GM19239 (cell line): ENCODE results near the gene GDF10.

ENCODE experiments used
- DNase-seq: peaks from one replicate; pipeline ENCODE4 v3.0.0; 2011; ENCODE audit warnings: low spot score; ENCODE audit not compliant: insufficient read length
- FAIRE-seq: peaks from 2 replicates; lab custom pipeline; 2011; peaks lifted over from hg19 to GRCh38; lab: Jason Lieb, UNC

The GDF10 gene, protein sequence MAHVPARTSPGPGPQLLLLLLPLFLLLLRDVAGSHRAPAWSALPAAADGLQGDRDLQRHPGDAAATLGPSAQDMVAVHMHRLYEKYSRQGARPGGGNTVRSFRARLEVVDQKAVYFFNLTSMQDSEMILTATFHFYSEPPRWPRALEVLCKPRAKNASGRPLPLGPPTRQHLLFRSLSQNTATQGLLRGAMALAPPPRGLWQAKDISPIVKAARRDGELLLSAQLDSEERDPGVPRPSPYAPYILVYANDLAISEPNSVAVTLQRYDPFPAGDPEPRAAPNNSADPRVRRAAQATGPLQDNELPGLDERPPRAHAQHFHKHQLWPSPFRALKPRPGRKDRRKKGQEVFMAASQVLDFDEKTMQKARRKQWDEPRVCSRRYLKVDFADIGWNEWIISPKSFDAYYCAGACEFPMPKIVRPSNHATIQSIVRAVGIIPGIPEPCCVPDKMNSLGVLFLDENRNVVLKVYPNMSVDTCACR

DNA sequence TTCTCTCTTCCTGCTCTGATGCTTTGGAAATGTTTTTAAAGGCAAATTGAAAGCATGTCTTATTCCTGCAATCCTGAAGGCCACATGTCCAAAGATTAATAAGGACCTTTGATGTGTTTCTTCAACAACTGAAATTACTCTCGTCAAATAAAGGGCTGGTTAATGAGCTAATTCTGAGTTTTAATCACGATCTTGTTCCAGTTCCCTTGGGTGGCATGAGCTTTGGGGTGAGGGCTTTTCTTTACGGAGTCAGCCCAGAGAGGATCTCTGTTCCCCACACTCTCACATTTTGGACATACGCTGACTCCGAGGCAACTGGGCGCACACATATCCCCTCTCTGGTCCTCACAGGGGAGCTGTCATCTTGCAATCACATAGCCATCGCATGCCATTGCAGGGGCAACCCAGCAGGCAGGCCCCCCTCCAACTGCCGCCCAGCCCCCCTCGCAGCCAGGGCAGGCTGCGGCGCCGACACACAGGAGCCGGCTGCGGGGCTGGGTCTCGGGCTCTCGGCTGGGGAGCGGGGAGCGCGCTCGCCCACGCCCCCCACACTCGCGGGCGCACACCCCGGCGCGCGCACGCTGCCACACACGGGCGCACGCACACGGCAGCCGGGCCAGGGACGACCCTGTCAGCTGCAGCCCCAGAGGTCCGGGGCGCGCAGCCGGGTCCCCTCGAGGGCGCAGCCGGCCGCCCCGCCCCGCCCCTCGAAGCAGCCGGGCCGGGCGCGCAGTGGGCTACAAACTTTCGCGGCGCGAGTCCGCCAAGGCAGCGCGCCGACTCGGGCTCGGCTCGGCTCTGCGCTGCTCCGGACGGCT lies at the start of gene GDF10:
Gene GDF10 (plus strand): TSS at position 587 of the 818 bp plus-strand sequence. CDS start 455 bp downstream, outside the sequence.
- no peak for DNase-seq
- FAIRE-seq: no peak

DNA sequence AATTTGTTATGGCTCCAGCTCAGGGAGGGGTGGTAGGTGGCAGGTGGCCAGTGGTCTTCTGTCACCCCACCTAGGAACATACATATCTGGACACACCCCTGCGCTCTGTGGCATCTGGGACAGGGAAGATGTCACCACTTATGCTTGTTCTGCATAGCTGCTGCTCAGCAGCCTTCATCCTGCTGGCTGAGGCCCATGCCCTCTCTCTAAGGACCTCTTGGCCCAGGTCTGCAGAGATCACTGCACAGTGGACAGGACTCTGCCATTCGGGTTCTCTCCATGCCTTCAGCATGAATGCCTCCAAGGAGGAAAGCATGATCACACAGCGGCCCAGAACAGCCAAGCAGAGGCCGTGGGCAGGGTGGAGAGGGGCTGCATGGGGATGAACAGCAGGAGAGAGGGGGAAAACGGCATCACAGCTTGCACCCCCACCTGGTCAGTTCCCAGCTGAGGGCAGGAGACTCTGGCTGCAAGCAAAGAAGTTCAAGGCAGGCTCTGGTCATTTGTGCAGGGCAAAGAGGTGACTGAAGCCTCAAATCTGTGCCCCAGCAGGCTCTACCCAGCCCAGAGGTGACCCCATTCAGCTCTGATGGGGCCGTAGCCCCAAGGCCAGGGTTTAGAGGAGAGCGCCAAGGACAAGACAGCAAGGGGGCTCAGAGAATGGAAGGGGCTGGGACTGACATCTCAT lies 47.8 kb upstream of the GDF10 start:
- DNase-seq (no peak), FAIRE-seq (no peak)

DNA sequence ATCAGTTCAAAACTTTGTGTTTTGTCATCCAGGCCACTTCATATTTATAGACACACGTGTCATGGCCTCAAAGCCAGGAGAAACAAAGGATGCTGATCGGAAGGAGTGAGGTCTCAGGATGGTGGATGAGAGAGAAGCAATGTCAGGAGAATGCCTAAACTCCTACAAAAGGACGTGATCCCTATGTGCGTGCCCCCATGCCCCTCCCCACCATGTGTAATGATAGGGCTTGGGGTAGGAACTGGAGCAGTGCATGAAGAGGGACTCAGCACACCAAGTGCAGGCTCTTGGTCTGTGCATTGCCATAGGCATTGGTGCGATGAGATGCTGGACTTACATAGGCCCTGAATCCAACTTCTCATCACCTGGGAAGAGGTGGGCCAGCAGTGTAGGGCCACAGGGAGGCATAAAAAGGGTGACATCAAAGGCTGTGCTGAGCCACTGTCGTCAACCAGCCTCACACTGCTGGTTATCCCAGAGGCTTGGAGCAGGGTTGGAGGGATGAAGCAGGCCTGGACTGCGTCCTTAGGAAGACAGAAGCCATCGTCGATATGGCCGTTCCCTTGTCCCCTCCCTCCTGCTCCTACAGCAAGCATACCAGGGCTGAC lies 46.9 kb upstream of the GDF10 start:
- FAIRE-seq: no peak
- DNase-seq: no peak

DNA sequence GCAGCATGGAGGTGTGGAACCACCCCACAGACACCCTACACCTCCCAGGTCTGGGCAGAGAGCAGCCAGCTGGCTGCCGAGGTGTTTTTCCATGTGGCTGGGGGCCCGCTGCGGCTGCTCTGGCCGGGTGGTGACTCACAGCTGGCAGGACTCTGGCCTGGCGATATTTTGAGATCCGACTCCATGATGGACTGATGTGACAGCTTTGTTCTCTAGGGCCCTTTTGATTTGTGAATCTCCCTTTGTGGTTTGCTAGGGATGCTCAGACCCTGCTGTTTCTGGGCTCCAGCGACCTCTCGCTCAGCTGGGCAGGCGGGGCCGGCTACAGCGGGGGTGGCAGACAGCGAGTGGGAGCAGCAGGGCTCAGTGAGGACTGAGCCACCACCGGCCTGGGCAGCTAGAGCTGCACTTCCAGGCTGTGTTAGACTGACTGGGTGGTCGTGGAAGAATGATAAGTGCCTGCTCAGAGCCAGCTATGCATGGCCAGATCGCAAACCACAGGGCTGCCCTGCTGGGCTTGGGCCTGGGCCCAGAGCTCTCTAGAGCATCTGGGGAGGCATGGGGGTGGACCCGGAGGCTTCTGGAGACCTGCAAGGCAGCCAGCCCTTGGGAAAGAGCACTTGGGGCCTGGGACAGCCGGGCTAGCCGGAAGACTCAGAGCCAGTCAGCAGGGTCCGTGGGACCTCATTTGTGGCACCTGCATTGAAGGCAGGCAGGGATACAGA lies 46.2 kb upstream of the GDF10 start:
- FAIRE-seq (no peak), DNase-seq (no peak)

DNA sequence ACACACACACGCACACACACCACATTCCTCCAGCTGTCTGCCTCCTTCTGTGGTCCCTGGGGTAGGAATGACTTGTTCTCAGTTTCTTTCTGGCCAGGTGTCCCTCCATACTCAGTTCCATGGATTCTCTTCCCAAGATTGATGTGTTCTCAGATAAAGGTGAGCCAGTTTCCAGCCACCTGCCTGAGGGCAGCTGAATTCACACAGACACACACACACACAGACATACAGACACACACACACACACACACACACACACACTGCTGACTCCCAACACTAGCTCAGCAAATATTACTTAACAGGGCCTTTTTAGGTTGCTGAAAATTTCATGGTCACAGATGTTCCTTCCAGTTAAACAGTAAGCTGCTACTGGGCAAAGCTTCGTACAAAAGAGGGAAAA lies 45.4 kb upstream of the GDF10 start:
- DNase-seq (no peak), FAIRE-seq (no peak)

DNA sequence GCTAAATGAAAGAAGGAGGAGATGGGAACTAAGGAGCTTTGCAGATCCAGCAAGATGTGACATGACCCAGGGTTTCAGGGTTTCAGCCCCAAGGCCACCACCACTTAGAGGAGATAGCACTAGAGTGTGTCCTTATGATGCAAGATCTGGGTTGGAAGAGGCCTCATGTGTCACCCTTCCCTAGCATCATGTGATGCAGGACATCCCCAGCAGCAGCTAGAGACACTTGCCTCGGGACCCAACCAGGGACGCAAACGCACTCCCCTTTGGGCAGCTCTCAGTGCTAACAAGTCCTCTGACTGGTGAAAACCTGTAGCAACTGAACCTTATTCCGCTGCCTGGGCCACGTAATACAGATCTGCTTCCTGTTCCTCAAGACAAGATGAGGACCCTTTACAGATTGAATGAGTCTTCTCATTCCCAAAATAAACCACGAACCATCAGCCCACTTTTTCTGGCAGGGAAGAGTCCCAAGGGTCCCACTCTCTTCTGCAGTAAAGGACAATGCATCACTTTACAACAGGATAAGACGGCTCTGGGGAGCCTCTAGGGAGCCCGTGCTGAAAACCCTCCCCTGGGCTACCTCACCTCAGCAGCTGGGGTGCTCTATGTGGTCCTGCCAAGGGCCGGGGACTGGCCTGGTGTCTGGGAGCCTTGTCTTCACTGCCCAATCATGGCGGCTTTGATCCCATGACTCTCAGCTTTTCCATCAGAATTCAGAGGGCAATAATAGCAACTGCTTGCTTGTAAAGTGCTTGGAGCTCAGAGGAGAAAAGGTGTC lies 44.8 kb upstream of the GDF10 start:
- FAIRE-seq (no peak), DNase-seq (no peak)

DNA sequence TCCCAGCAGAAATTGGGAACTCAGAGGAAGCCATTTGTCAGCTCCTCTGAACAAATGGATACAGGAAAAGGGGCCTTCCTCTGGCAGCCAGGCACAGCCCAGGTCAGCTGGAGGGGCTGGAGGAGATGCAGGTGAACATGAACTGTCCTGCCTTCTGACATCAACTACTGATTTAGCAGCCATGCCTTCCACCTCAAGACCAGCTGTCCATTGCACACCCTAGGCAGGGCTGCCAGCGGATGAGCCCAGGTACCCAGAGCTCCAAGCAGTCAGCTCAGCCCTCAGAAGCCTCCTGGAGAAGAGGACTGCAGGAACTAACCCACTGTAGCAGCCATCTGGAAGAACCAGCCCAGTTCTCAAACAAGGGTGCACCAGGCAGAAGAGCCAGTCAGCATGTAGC lies 44.1 kb upstream of the GDF10 start:
- DNase-seq (no peak), FAIRE-seq (no peak)

DNA sequence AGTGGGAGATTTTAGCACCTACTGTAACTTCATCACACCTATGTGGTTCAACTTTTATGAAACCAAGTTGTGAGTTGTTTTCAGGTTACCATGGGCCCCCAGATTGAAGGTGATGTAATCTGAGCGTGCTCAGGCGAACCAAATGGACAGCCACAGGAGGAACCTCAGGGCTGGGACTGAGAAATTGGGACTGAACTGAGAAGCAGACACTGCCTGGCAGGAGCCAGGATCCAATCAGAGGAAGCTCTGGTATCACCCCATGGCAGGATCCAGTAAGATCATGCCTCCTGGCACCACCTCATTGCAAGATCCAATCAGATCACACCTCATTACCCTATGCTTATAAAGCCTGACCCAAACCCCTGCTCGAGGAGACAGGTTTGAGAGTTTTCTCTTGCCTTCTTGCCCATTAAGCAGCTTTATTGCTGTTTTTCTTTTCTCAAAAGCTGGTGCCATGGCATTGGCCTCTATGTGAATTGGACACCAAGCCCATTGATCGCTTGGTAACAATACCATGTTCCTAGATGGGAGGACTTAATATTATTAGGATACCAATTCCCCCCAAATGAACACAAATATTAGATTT lies 43.2 kb upstream of the GDF10 start:
- no peak for FAIRE-seq

DNA sequence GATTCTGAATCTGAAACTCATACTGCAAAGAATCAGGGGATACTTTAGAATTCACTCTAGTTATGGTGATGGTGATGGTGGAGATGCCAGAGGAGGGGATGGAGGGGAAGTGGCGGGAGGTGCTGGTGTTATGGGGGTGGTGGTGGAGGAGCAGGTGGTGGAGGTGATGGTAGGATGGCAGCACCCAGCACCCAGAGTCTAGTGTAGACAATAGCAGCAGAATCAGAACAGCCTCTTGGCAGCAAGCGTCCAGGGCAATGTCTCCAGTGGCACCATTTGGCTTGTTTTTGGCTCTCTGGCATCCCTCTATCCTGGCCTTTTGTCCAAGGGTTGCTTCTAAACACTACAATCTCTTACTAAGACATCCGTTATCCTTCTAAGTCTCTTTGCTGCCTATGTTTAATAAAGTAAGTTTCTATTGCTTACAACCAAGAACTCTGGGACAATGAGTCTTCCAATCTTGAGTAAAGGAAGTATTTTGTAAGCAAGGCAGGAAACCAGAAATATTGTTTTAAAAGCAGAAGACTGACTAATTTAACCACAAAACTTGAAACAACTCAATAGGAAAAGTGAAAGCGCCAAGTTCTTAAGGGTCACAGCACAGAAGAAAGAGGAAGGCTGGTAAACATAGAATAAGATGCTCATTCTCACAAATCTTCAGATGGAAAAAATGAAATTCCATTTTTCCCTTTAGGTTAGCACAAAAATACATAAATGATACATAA lies 42.4 kb upstream of the GDF10 start:
- DNase-seq: no peak

More for the DNA sequence above, 43.2 kb upstream of the GDF10 start:
- no peak for DNase-seq

DNA sequence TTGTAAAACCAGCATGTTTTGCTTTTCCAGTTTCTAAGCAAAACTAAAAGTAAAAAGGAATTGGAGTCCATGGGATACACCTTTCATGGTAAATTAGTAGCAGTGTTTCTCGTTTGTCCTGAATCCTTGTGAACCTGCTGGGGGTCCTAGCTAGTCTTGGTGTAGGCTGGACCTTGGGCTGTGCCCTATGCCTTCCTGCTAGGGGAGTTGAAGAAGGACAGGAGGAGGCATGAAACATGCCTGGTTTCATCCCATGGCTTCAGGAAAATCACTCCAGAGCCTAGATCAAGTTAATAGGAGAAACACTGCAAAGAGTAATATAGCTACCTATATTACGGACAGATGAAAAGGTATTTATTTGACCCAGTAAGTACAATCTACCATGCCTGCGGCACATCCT lies 41.1 kb upstream of the GDF10 start:
- FAIRE-seq: no peak
- DNase-seq: no peak

More for the DNA sequence above, 42.4 kb upstream of the GDF10 start:
- FAIRE-seq: no peak

DNA sequence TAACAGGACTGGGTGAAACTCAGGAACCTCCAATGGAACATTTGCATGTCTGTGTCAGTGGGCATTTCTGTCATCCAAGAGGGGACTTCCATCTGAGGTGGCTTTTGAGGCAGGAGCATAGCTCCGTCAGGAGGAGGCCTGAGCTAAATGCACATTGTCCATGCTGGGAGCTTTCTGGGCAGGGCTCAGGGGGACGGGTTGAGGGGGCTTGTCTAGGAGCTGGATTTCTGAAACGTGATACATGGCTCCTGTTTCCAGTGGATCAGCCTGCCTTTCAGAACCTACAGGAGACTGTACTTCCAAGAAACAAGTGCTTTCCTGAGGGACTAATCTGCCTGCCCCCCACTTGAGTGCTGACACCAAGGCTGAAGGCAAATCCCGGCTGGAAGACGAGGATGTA lies 40.5 kb upstream of the GDF10 start:
- DNase-seq (no peak), FAIRE-seq (no peak)

DNA sequence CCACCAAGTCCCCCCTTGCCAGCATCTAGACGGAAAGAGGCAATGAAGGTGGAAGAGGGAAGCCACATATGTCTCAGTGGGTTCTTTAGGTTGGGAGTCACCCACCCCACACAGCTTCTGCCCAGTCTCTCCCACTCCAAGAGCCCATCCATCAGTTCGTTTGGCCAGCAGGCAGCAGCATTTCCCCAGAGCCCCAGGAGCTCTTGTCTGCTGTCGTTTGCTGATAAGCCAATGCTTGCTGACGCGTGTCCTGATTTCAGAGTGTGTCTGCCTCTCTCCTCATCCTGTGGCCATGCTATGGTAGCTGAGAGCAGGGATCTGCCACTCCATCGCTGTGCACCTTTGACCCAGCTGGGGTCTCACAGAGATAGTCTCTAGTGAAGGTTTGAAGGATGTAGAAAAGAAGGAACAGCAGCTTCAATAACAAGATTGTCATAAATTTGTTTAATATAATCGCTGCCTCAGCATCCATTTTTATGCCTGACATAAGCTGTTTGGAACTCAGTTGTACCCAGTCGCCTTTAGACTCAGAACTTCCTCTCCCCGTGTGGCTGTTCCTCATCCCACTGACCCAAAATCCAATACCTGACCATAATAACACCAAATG lies 39.4 kb upstream of the GDF10 start:
- FAIRE-seq (no peak), DNase-seq (no peak)

DNA sequence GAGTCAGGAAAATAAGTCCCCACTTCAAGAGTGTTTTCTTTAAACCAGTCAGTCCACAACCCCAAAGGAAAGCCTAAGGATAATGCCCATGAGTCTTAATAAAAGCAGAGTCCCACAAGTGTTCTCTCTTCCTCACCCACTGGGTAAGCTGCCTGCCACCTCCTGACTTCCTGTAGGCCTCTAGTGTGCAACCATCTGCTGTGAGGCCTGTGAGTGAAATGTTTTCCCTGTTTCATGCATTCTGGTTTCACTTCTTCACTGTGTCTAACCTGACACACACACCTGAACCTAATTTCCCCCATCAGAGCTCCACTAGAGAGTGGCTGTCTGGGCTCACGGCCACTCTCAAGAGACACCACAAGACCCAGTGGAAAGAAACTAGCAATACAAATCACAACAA lies 38.9 kb upstream of the GDF10 start:
- peak; percentile 40 for DNase-seq
- FAIRE-seq: no peak

DNA sequence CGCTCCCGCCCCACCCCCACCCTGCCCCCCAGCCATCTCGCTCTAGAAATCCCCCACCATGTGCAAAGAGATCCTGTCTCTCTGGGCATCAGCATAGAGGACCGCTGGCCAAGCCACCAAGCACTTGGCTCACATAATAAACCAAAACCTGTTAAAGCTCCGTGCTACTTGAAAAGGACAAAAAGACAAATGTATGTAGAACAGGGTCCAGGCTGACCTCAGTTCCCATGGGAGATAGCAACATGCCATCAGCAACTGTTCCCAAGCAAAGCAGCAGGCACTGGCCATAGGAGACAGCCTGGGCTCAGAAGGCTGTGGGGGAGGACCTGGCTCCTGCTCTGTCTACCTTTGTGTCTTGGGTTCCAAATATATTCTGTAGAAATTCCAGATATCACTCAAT lies 38.4 kb upstream of the GDF10 start:
- FAIRE-seq: no peak

DNA sequence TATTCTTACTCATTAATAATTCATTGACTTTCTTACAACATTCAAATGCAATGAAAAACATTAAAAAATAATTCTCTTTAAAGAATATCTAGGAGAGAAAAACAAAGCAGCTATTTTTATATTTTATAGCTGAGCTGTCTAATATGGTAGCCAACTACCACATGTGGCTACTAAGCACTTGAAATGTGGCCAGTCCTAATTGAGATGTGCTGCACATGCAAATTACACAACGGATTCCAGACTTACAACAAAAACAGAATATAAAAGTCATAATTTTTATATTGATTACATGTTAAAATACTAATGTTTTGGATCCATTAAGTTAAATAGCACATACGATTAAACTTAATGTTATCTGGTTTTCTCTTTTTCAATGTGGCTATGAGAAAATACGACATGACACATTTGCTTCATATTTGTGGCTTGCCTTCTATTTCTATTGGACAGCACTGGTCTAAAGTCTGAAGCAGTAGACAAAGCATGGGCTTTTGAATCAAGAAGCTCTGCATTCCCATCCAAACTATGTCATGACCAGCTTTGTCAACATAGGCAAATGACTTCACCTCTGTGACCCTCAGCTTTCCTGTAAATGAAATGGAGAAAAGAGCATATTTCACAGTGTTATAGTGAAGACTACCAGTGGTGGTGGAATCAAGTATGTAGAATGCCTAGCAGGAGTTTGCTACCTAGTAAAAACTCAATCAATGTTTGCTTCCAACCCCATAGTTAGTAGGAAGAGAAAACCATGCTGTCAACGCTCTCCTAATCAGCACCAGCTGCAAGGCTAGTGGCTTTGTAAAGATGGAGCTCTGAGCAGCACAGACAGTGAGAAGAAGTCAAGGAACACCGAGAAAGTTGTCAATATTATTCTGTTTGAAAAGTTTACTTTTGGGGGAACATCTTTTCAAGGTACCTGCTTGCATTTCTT lies 37.1 kb upstream of the GDF10 start:
- FAIRE-seq: no peak
- no peak for DNase-seq

More for the DNA sequence above, 38.4 kb upstream of the GDF10 start:
- no peak for DNase-seq

DNA sequence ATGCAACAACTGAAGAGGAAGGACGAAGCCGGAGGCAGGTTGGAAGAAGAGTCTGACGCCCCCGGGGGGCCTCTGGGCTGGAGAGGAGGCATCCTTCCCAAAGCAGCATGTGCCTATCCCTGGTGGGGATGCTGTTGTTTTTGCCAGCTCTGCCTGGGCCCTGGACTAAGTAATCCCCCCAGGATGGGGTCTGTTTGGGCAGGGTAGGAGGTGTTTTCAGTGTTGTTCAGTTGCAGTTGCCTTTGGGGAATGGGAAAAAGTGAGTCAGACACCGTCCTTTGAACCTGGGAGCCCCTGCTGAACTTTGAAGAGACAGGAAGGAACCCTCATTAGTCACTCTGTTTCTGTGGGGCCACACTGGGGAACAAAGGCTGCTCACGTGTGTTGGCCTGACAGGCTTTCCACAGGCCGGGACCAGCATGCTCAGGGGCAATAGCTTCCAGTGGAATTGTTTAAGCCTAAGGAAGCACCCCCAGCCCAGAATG lies 35.2 kb upstream of the GDF10 start:
- FAIRE-seq (no peak), DNase-seq (no peak)
